Stimulated activated CD8-positive, alpha-beta memory T cell treated with anti-CD3 and anti-CD28 coated beads, Interleukin-15, amount 100 ng/mL, for 48 hours (primary cell): ENCODE data around the gene SYNC.
A peak's percentile ranks its signal among the peaks of the same experiment; 100 is the strongest.
"Not testable (repeated sequence)": the region's sequence is repeated elsewhere in the genome, so short reads cannot be mapped to it uniquely, and the experiment has no call there.

Source experiments
- DNase-seq, 2 donors: peaks; one replicate each; pipeline ENCODE4 v3.0.0-alpha.2; 2020; ENCODE audit warnings: low read depth in 2 of 2

The SYNC gene

GRCh38 chr1:32693455-32694174 is 9.0 kb downstream of the SYNC start:
- no peak for DNase-seq

GRCh38 chr1:32686387-32686786 is 16.2 kb downstream of the SYNC start:
- no peak for DNase-seq

- DNase-seq = no peak
Measured at GRCh38 chr1:32685498-32685897, 17.1 kb downstream of the SYNC start.

GRCh38 chr1:32684167-32684811 is 18.3 kb downstream of the SYNC start:
- no peak for DNase-seq

- DNase-seq = no peak
Measured at GRCh38 chr1:32683397-32683796, 19.2 kb downstream of the SYNC start.

GRCh38 chr1:32681999-32682398 is 20.6 kb downstream of the SYNC start:
- DNase-seq = no peak

GRCh38 chr1:32681509-32681908 is 21.1 kb downstream of the SYNC start:
- no peak for DNase-seq

GRCh38 chr1:32680642-32681041 is 21.9 kb downstream of the SYNC start:
- no peak for DNase-seq

- not testable (repeated sequence) for DNase-seq
Measured at GRCh38 chr1:32679993-32680392, 22.6 kb downstream of the SYNC start.

GRCh38 chr1:32676945-32677344 is 25.6 kb downstream of the SYNC start:
- DNase-seq = no peak

- not testable (repeated sequence) for DNase-seq
Measured at GRCh38 chr1:32668716-32669115, 33.9 kb downstream of the SYNC start.

- no peak for DNase-seq
Measured at GRCh38 chr1:32666901-32667566, 35.5 kb downstream of the SYNC start.

- no peak for DNase-seq
Measured at GRCh38 chr1:32665915-32666314, 36.7 kb downstream of the SYNC start.

- no peak for DNase-seq
Measured at GRCh38 chr1:32659581-32659980, 43.0 kb downstream of the SYNC start.

GRCh38 chr1:32652244-32652962 is 50.2 kb downstream of the SYNC start:
- no peak for DNase-seq

GRCh38 chr1:32651461-32652073 is 51.0 kb downstream of the SYNC start:
- no peak for DNase-seq

- DNase-seq = peak; percentile 98 to 99
Measured at GRCh38 chr1:32650752-32651460, 51.7 kb downstream of the SYNC start, which contains the start of gene RBBP4. RBBP4 (plus strand) TSS chr1:32651208; CDS start chr1:32651307, 99 bp downstream.

- DNase-seq = peak; percentile 79 to 80
Measured at GRCh38 chr1:32650248-32650751, 52.3 kb downstream of the SYNC start, which contains the start of gene ZBTB8OS. ZBTB8OS (minus strand) TSS chr1:32650550; CDS start chr1:32650529, 21 bp downstream.

GRCh38 chr1:32647308-32648134 is 55.0 kb downstream of the SYNC start:
- peak in 1 of 2 donors; percentile 7 for DNase-seq

GRCh38 chr1:32644426-32644825 is 58.1 kb downstream of the SYNC start:
- no peak for DNase-seq
